ENCODE results near the gene LATS1. TPM values are rescaled to one million over a fixed set of nuclear protein-coding genes. Genes with fewer than 3 reads are reported as not detected.

Gene LATS1
- total RNA-seq, 1 experiment from 2014 or later = 25.1 TPM

GRCh38 chr6:149642829-149643580 is 74.9 kb downstream of the LATS1 start:
- no peaks in the 10 kb centered on the region for H3K9me3 ChIP-seq (ENCODE audit: control insufficient read depth, low read depth, low read length)
- H2AFZ ChIP-seq (ENCODE audit: low read length) = no peak overlapping the region
- Mint-ChIP-seq H3K4me1 (peaks cover 3 to 8% of the 10 kb centered on the region in 2 experiments; a peak in 3 of 4 replicates), H3K36me3 (ENCODE audit: insufficient read depth in 1 of 3, low read depth in 3 of 3) (peaks cover 0 to 4% (median 0%) of the 10 kb centered on the region in 3 experiments; a peak in 3 of 7 replicates), H3K9me3 (no peaks in the 10 kb centered on the region), H3K27ac (peak overlapping the region in 1 of 3 experiments; percentile 51; a peak in 2 of 7 replicates), H3K4me3 (no peak overlapping the region), H3K27me3 (ENCODE audit: low read depth) (no peaks in the 10 kb centered on the region)
- no peak overlapping the region for H3K56ac ChIP-seq (ENCODE audit: insufficient read length, low read depth, low read length)
- H3K27ac ChIP-seq (ENCODE audit: insufficient read length, low read depth, low read length) = no peak overlapping the region
- H3K14ac ChIP-seq (ENCODE audit: insufficient read depth, low read length) = no peak overlapping the region
- no peak for TF ChIP-seq CTCF (conservative IDR thresholded peaks at IDR 0.05)
- no peak overlapping the region for H4K91ac ChIP-seq (ENCODE audit: insufficient read length, low read depth, low read length)
- no peak overlapping the region for H3K23ac ChIP-seq (ENCODE audit: insufficient read length, low read depth, low read length)
- peaks cover 4% of the 10 kb centered on the region for H3K23me2 ChIP-seq (ENCODE audit: insufficient read length, low read depth, low read length, poor library complexity, severe bottlenecking)
- H3K4me2 ChIP-seq (ENCODE audit: insufficient read depth, insufficient read length, low read length) = no peak overlapping the region
- no peak overlapping the region for H3K18ac ChIP-seq (ENCODE audit: insufficient read length, low read depth, low read length)
- H4K5ac ChIP-seq (ENCODE audit: insufficient read length, low read depth, low read length) = no peak overlapping the region
- H3T11ph ChIP-seq (ENCODE audit: low read length) = no peak overlapping the region
- peaks cover 5% of the 10 kb centered on the region; the same call in 1 of the 2 replicates for H3K79me2 ChIP-seq (ENCODE audit: insufficient read depth, low read length)
- no peak overlapping the region for H2BK120ac ChIP-seq (ENCODE audit: low read depth, low read length, poor library complexity, severe bottlenecking)
- H2BK15ac ChIP-seq (ENCODE audit: low read depth, low read length) = no peak overlapping the region
- H3K4ac ChIP-seq (ENCODE audit: low read depth, low read length) = no peak overlapping the region
- WGBS (ENCODE audit: extremely low coverage, insufficient read length, low lambda C conversion rate) = no CpG with 5 or more reads among the region's 1 CpG
- no peak overlapping the region for H2BK5ac ChIP-seq (ENCODE audit: insufficient read length, low read length)
- no peaks in the 10 kb centered on the region for H4K20me1 ChIP-seq (ENCODE audit: control insufficient read depth, insufficient read depth, insufficient read length)
- no peak overlapping the region for H2BK12ac ChIP-seq (ENCODE audit: insufficient read length, low read depth, low read length)
- H2AK5ac ChIP-seq (ENCODE audit: insufficient read length, low read length) = no peak overlapping the region
- H3K9ac ChIP-seq (ENCODE audit: extremely low read depth, insufficient read length, low read length) = no peak overlapping the region
- H3K27me3 ChIP-seq (ENCODE audit: insufficient read depth, low read length) = no peaks in the 10 kb centered on the region
- H3K79me1 ChIP-seq (ENCODE audit: insufficient read depth, low read depth, low read length, poor library complexity, severe bottlenecking) = peaks cover 3% of the 10 kb centered on the region
- DNase-seq = no peak
- no peak overlapping the region for H4K8ac ChIP-seq (replicated peaks; ENCODE audit: insufficient read length, low read depth, low read length)
- no peaks in the 10 kb centered on the region for H3K4me1 ChIP-seq (ENCODE audit: insufficient read depth, low read length)
- H2BK20ac ChIP-seq (ENCODE audit: low read depth, low read length, poor library complexity, severe bottlenecking) = no peak overlapping the region
